Mesenchymal stem cell (in vitro differentiated cells and primary cell): ENCODE measurements around the gene RPUSD2.

Experiments used
- DNase-seq: peaks from one replicate; pipeline ENCODE4 v3.0.0-alpha.2; 2013
- H2AFZ ChIP-seq: one replicate; pipeline ENCODE4 v1.6.1; 2013; ENCODE audit warnings: low read depth, mild to moderate bottlenecking, control low read depth, inconsistent platforms, low read length, moderate library complexity
- H2AK5ac ChIP-seq: 2 replicates; pipeline ENCODE4 v1.6.1; 2013; ENCODE audit warnings: low read length, moderate library complexity, mild to moderate bottlenecking, inconsistent platforms; ENCODE audit not compliant: severe bottlenecking
- H2BK120ac ChIP-seq: one replicate; pipeline ENCODE4 v1.6.1; 2013; ENCODE audit warnings: low read depth, mild to moderate bottlenecking, inconsistent platforms, low read length, moderate library complexity
- H2BK12ac ChIP-seq, 2 experiments: one replicate each; pipeline ENCODE4 v1.6.1; 2013; ENCODE audit warnings: inconsistent platforms in 2 of 2, low read length in 2 of 2, mild to moderate bottlenecking in 2 of 2, moderate library complexity in 2 of 2, control low read depth in 1 of 2
- H2BK15ac ChIP-seq: one replicate; pipeline ENCODE4 v1.6.1; 2013; ENCODE audit warnings: mild to moderate bottlenecking, low read depth, inconsistent platforms; ENCODE audit not compliant: poor library complexity, severe bottlenecking
- H2BK5ac ChIP-seq: 2 replicates; pipeline ENCODE4 v1.6.1; 2013; ENCODE audit warnings: low read depth, mild to moderate bottlenecking, low read length, control low read depth, inconsistent platforms; ENCODE audit not compliant: poor library complexity, severe bottlenecking
- H3K14ac ChIP-seq, 2 experiments: one replicate each; pipeline ENCODE4 v1.6.1; 2013; ENCODE audit warnings: inconsistent platforms in 2 of 2, low read length in 2 of 2, control low read depth in 1 of 2, mild to moderate bottlenecking in 1 of 2, moderate library complexity in 1 of 2
- H3K18ac ChIP-seq, 2 experiments: one replicate each; pipeline ENCODE4 v1.6.1; 2013; ENCODE audit warnings: inconsistent platforms in 2 of 2, low read length in 2 of 2, control low read depth in 1 of 2, low read depth in 1 of 2, mild to moderate bottlenecking in 1 of 2
- H3K23ac ChIP-seq, 2 experiments: one replicate each; pipeline ENCODE4 v1.6.1; 2013; ENCODE audit warnings: inconsistent platforms in 2 of 2, low read length in 2 of 2, mild to moderate bottlenecking in 2 of 2, moderate library complexity in 2 of 2, control low read depth in 1 of 2
- H3K27ac ChIP-seq: 2 replicates; pipeline ENCODE4 v1.5.1; 2013; ENCODE audit warnings: mild to moderate bottlenecking, moderate library complexity, low read length, control low read depth, inconsistent platforms; ENCODE audit not compliant: poor library complexity, severe bottlenecking
- H3K27me3 ChIP-seq, 2 experiments: 2 replicates each; pipeline versions ENCODE4 v1.6.1 to v1.7.0; 2013; ENCODE audit warnings: low read length in 2 of 2, mild to moderate bottlenecking in 2 of 2, moderate library complexity in 2 of 2, control low read depth in 1 of 2, inconsistent platforms in 1 of 2; ENCODE audit not compliant: control insufficient read depth in 1 of 2, insufficient read depth in 1 of 2
- H3K36me3 ChIP-seq, 2 experiments: 2 replicates each; pipeline versions ENCODE4 v1.6.1 to v1.7.0; 2013; ENCODE audit warnings: low read length in 2 of 2, control low read depth in 1 of 2, inconsistent platforms in 1 of 2, low read depth in 1 of 2, mild to moderate bottlenecking in 1 of 2; ENCODE audit not compliant: insufficient read depth in 2 of 2, control insufficient read depth in 1 of 2
- H3K4ac ChIP-seq, 2 experiments: one replicate each; pipeline ENCODE4 v1.6.1; 2013; ENCODE audit warnings: inconsistent platforms in 2 of 2, low read length in 2 of 2, mild to moderate bottlenecking in 2 of 2, moderate library complexity in 2 of 2, control low read depth in 1 of 2, low read depth in 1 of 2
- H3K4me1 ChIP-seq: 2 replicates; pipeline ENCODE4 v1.6.1; 2013; ENCODE audit warnings: low read depth, low read length, control low read depth; ENCODE audit not compliant: control insufficient read depth, insufficient read depth
- H3K4me2 ChIP-seq: 2 replicates; pipeline ENCODE4 v1.6.1; 2013; ENCODE audit warnings: low read length, mild to moderate bottlenecking, inconsistent platforms; ENCODE audit not compliant: poor library complexity, severe bottlenecking
- H3K4me3 ChIP-seq, 2 experiments: 2 replicates each; pipeline versions ENCODE4 v1.5.1 to v1.7.0; 2013; ENCODE audit warnings: low read length in 2 of 2, mild to moderate bottlenecking in 2 of 2, control low read depth in 1 of 2, low read depth in 1 of 2; ENCODE audit not compliant: insufficient read depth in 1 of 2
- H3K79me1 ChIP-seq: replicated peaks from 2 replicates; pipeline ENCODE4 v1.6.1; 2013; ENCODE audit warnings: mild to moderate bottlenecking, control low read depth, low read length, inconsistent platforms; ENCODE audit not compliant: poor library complexity, severe bottlenecking
- H3K9ac ChIP-seq: 2 replicates; pipeline ENCODE4 v1.7.0; 2013; ENCODE audit warnings: mild to moderate bottlenecking, low read length, moderate library complexity
- H3K9me3 ChIP-seq: 2 replicates; pipeline ENCODE4 v1.7.0; 2013; ENCODE audit warnings: mild to moderate bottlenecking, low read length; ENCODE audit not compliant: control insufficient read depth
- H4K8ac ChIP-seq: one replicate; pipeline ENCODE4 v1.6.1; 2013; ENCODE audit warnings: inconsistent platforms, mild to moderate bottlenecking, low read length, moderate library complexity
- H4K91ac ChIP-seq: one replicate; pipeline ENCODE4 v1.6.1; 2013; ENCODE audit warnings: mild to moderate bottlenecking, low read length, inconsistent platforms
- WGBS: methylation state at CpG from one replicate; pipeline ENCODE4 v1.1.7; 2013; ENCODE audit warnings: mixed read lengths; 5-methylcytosine and 5-hydroxymethylcytosine counted together

Gene RPUSD2

GRCh38 chr15:40533763-40534364 lies 35.2 kb upstream of the RPUSD2 start:
- Histone ChIP-seq H3K9me3 (no peaks in the 10 kb centered on the region), H3K4me1 (no peaks in the 10 kb centered on the region), H3K14ac (no peak overlapping the region), H2BK12ac (no peak overlapping the region), H3K4me3 (no peak overlapping the region), H4K8ac (no peak overlapping the region), H3K4me2 (no peak overlapping the region), H3K36me3 (peaks cover 2 to 10% of the 10 kb centered on the region in 2 experiments), H2BK120ac (no peak overlapping the region), H3K9ac (no peak overlapping the region), H3K4ac (no peak overlapping the region), H2BK5ac (no peak overlapping the region), H3K23ac (no peak overlapping the region), H2BK15ac (no peak overlapping the region), H3K18ac (no peak overlapping the region), H2AFZ (no peak overlapping the region), H3K79me1 (no peaks in the 10 kb centered on the region), H3K27me3 (no peaks in the 10 kb centered on the region), H4K91ac (no peak overlapping the region), H2AK5ac (no peak overlapping the region), H3K27ac (no peak overlapping the region)
- WGBS = 67% methylated on average over 1 of the region's 4 CpGs
- no peak for DNase-seq

DNA sequence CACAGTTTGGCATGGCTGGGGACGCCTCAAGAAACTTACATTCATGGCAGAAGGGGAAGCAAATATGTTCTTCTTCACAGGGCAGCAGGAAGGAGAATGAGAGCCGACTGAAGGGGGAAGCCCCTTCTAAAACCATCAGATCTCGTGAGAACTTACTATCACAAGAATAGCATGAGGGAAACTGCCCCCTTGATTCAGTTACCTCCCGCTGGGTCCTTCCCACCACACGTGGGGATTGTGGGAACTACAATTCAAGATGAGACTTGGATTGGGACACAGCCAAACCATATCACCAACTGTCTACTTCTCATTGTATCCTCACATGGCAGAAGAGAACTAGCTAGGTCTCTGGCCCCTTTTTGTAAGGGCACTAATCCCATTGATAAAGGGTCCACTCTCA lies 34.7 kb upstream of the RPUSD2 start:
- H3K14ac ChIP-seq = no peak overlapping the region
- no peak overlapping the region for H4K91ac ChIP-seq
- DNase-seq = no peak
- 78% methylated on average over 5 of the region's 5 CpGs for WGBS
- H2BK15ac ChIP-seq = no peak overlapping the region
- no peak overlapping the region for H3K4ac ChIP-seq
- no peak overlapping the region for H3K4me3 ChIP-seq
- H3K4me2 ChIP-seq = no peak overlapping the region
- no peaks in the 10 kb centered on the region for H3K4me1 ChIP-seq
- no peak overlapping the region for H3K18ac ChIP-seq
- no peak overlapping the region for H3K27ac ChIP-seq
- no peaks in the 10 kb centered on the region for H3K79me1 ChIP-seq
- H3K23ac ChIP-seq = no peak overlapping the region
- H2BK12ac ChIP-seq = no peak overlapping the region
- H4K8ac ChIP-seq = no peak overlapping the region
- H3K36me3 ChIP-seq = peaks cover 3 to 13% of the 10 kb centered on the region in 2 experiments
- H2AFZ ChIP-seq = no peak overlapping the region
- H2BK120ac ChIP-seq = no peak overlapping the region
- H3K9ac ChIP-seq = no peak overlapping the region
- no peak overlapping the region for H2AK5ac ChIP-seq
- no peak overlapping the region for H2BK5ac ChIP-seq
- no peaks in the 10 kb centered on the region for H3K27me3 ChIP-seq
- H3K9me3 ChIP-seq = no peaks in the 10 kb centered on the region

DNA sequence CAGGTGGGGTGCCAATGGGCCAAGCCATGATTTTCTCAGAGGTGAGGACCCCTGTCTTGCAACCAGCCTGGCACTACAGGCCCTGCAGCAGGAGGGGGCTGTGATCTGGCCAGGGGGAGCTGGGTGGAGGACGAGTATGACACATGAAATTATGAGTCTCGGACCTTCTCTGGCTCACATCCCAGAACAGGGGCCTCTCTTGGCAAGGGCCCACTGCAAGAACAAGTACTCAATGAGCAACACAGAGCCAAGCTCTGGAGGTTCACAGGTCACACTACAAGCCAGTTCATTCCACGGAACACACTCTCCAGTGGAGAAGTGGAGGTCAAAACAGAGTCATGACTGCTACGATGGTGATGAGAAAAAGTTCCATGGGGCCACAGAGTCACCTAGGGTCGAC lies 32.6 kb upstream of the RPUSD2 start:
- Histone ChIP-seq H2BK120ac (no peak overlapping the region), H2BK12ac (no peak overlapping the region), H4K91ac (no peak overlapping the region), H3K23ac (no peak overlapping the region), H3K18ac (no peak overlapping the region), H2AK5ac (no peak overlapping the region), H3K4me3 (no peak overlapping the region), H3K36me3 (peaks cover 3 to 16% of the 10 kb centered on the region in 2 experiments), H3K9me3 (no peaks in the 10 kb centered on the region), H3K27ac (no peak overlapping the region), H3K4ac (no peak overlapping the region), H3K27me3 (no peaks in the 10 kb centered on the region), H3K4me2 (no peak overlapping the region), H2BK5ac (no peak overlapping the region), H3K14ac (no peak overlapping the region), H3K4me1 (no peaks in the 10 kb centered on the region), H2BK15ac (no peak overlapping the region), H3K79me1 (peaks cover 2% of the 10 kb centered on the region), H3K9ac (no peak overlapping the region), H2AFZ (no peak overlapping the region), H4K8ac (no peak overlapping the region)
- WGBS = 88% methylated on average over 5 of the region's 5 CpGs
- DNase-seq = no peak

- no peak overlapping the region for H3K4me2 ChIP-seq
- H2BK5ac ChIP-seq = no peak overlapping the region
- no peak overlapping the region for H3K27ac ChIP-seq
- peaks cover 4% of the 10 kb centered on the region for H3K79me1 ChIP-seq
- no peak overlapping the region for H3K18ac ChIP-seq
- no peak overlapping the region for H2BK15ac ChIP-seq
- no peak overlapping the region for H3K4ac ChIP-seq
- peaks cover 3 to 16% of the 10 kb centered on the region in 2 experiments for H3K36me3 ChIP-seq
- no peaks in the 10 kb centered on the region for H3K4me1 ChIP-seq
- no peaks in the 10 kb centered on the region for H3K27me3 ChIP-seq
- no peak overlapping the region for H3K23ac ChIP-seq
- no peak overlapping the region for H2AK5ac ChIP-seq
- no peaks in the 10 kb centered on the region for H3K9me3 ChIP-seq
- no peak for DNase-seq
- WGBS = 85% methylated on average over 6 of the region's 6 CpGs
- no peak overlapping the region for H4K91ac ChIP-seq
- no peak overlapping the region for H2BK12ac ChIP-seq
- no peak overlapping the region for H3K14ac ChIP-seq
- no peak overlapping the region for H2BK120ac ChIP-seq
- H3K9ac ChIP-seq = no peak overlapping the region
- H4K8ac ChIP-seq = no peak overlapping the region
- H2AFZ ChIP-seq = no peak overlapping the region
- H3K4me3 ChIP-seq = no peak overlapping the region
Observed at GRCh38 chr15:40538976-40539375, 30.1 kb upstream of the RPUSD2 start.
